HCT116 (cell line): ENCODE results near the gene GAB4. TPM values are rescaled to one million over a fixed set of nuclear protein-coding genes. Genes with fewer than 3 reads are reported as not detected.

Source experiments
- ATAC-seq: fragments of 200-7000 bp; cut with Tn5 transposase; 2 replicates; pipeline ENCODE4 v1.9.1; 2020; ENCODE audit warnings: mild to moderate bottlenecking, moderate library complexity
- BruUV-seq: library from RNA; stranded (reverse); fragments of 400-500 nt; replicated peaks from 2 replicates; lab custom pipeline; 2021; lab: Mats Ljungman, UMichigan
- CTCF ChIA-PET: fragments of 300-600 bp; sonication (Branson Sonifier 250); formaldehyde crosslinking; loops from one replicate; lab custom pipeline; 2021; ENCODE audit warnings: antibody characterized with exemption; lab: Charles Lee
- POLR2A ChIA-PET: fragments of 300-600, 350-600 bp; sonication (Branson Sonifier 250); formaldehyde crosslinking; loops from one replicate; lab custom pipeline; 2021; ENCODE audit warnings: antibody characterized with exemption; lab: Charles Lee
- RAD21 ChIA-PET, 2 experiments: fragments of 300-600 bp; sonication (Branson Sonifier 250); formaldehyde crosslinking; loops; one replicate each; lab custom pipeline; 2023; ENCODE audit warnings: low total read pairs in 2 of 2; ENCODE audit not compliant: uncharacterized antibody in 2 of 2, unreplicated experiment in 2 of 2, low non-redundant PET in 1 of 2; lab: Charles Lee
- DNase-seq: peaks from one replicate; pipeline ENCODE4 v3.0.0-alpha.2; 2010; ENCODE audit warnings: low read depth, low spot score
- H2AFZ ChIP-seq: fragments of 200-600 bp; shearing (Covaris generic), sonication (generic); 2 replicates; pipeline ENCODE4 v1.6.1; 2017; ENCODE audit warnings: low read depth, mixed run types, mixed read lengths, antibody characterized with exemption, low read length; ENCODE audit not compliant: poor library complexity, severe bottlenecking
- H3K27ac ChIP-seq: 2 replicates; pipeline ENCODE4 v1.5.1; 2012; ENCODE audit warnings: low read depth, low read length
- H3K27me3 ChIP-seq: fragments of 200-600 bp; sonication (generic); 2 replicates; pipeline ENCODE4 v1.6.1; 2016; ENCODE audit warnings: mixed run types, low read length, mixed read lengths; ENCODE audit not compliant: insufficient read depth
- H3K36me3 ChIP-seq, 2 experiments: fragments of 200-500 bp in 1 of 2; fragments of 200-600 bp in 1 of 2; sonication (Bioruptor generic) in 1 of 2; sonication (generic) in 1 of 2; 2 replicates each; pipeline versions ENCODE4 v1.5.1 to v1.6.1; 2014 to 2016; ENCODE audit warnings: low read length in 2 of 2, inconsistent platforms in 1 of 2, mixed read lengths in 1 of 2, mixed run types in 1 of 2; ENCODE audit not compliant: insufficient read depth in 2 of 2, control insufficient read depth in 1 of 2
- H3K4me1 ChIP-seq, 2 experiments: fragments of 200-600 bp in 1 of 2; sonication (generic) in 1 of 2; 2 replicates each; pipeline versions ENCODE4 v1.5.1 to v1.6.1; 2012 to 2017; ENCODE audit warnings: low read length in 2 of 2, inconsistent platforms in 1 of 2, mild to moderate bottlenecking in 1 of 2, mixed read lengths in 1 of 2, mixed run types in 1 of 2, moderate library complexity in 1 of 2; ENCODE audit not compliant: insufficient read depth in 2 of 2, control insufficient read depth in 1 of 2
- H3K4me2 ChIP-seq: fragments of 200-600 bp; sonication (generic); 2 replicates; pipeline ENCODE4 v1.6.1; 2017; ENCODE audit warnings: mixed run types, low read length, mixed read lengths
- H3K4me3 ChIP-seq, 2 experiments: fragments of 200-600 bp in 1 of 2; sonication (generic) in 1 of 2; replicated peaks in 1 of 2; 2 replicates each; pipeline ENCODE4 v1.5.1; 2011 to 2016; ENCODE audit warnings: low read length in 2 of 2, control low read depth in 1 of 2, low read depth in 1 of 2, mild to moderate bottlenecking in 1 of 2, mixed read lengths in 1 of 2, mixed run types in 1 of 2
- H3K79me2 ChIP-seq: fragments of 200-600 bp; sonication (generic); 2 replicates; pipeline ENCODE4 v1.6.1; 2017; ENCODE audit warnings: mild to moderate bottlenecking, mixed run types, low read length, moderate library complexity, mixed read lengths; ENCODE audit not compliant: insufficient read depth
- H3K9ac ChIP-seq: fragments of 200-600 bp; sonication (generic); 2 replicates; pipeline ENCODE4 v1.6.1; 2016; ENCODE audit warnings: low read length, mixed read lengths
- H3K9me2 ChIP-seq: fragments of 200-600 bp; sonication (generic), shearing (Covaris generic); 2 replicates; pipeline ENCODE4 v1.6.1; 2017; ENCODE audit warnings: mixed run types, mild to moderate bottlenecking, moderate library complexity; ENCODE audit not compliant: insufficient read depth
- H3K9me3 ChIP-seq, 2 experiments: fragments of 200-500 bp in 1 of 2; fragments of 200-600 bp in 1 of 2; sonication (Bioruptor generic) in 1 of 2; sonication (generic) in 1 of 2; 2 replicates each; pipeline ENCODE4 v1.6.1; 2014 to 2017; ENCODE audit warnings: low read length in 2 of 2, mixed read lengths in 2 of 2, inconsistent platforms in 1 of 2, low read depth in 1 of 2, mild to moderate bottlenecking in 1 of 2, mixed run types in 1 of 2, moderate library complexity in 1 of 2; ENCODE audit not compliant: control insufficient read depth in 1 of 2, insufficient read depth in 1 of 2
- H4K20me1 ChIP-seq: fragments of 200-600 bp; sonication (generic), shearing (Covaris generic); 2 replicates; pipeline ENCODE4 v1.6.1; 2017; ENCODE audit warnings: mixed run types, mild to moderate bottlenecking, moderate library complexity; ENCODE audit not compliant: insufficient read depth
- CBX3 ChIP-seq: IDR thresholded peaks from 2 replicates; pipeline ENCODE4 v1.6.1; 2012; ENCODE audit warnings: low read depth
- CEBPB ChIP-seq: IDR thresholded peaks from 2 replicates; pipeline ENCODE4 v1.6.1; 2012; ENCODE audit warnings: low read depth
- EGR1 ChIP-seq: IDR thresholded peaks from 2 replicates; pipeline ENCODE4 v1.6.1; 2012; ENCODE audit warnings: low read depth
- ELF1 ChIP-seq: IDR thresholded peaks from 2 replicates; pipeline ENCODE4 v1.6.1; 2012; ENCODE audit warnings: low read depth, borderline replicate concordance
- EZH2 ChIP-seq: fragments of 200-600 bp; sonication (generic); IDR thresholded peaks from 2 replicates; pipeline ENCODE4 v1.6.1; 2017; ENCODE audit warnings: antibody characterized with exemption, mixed run types
- FOSL1 ChIP-seq: IDR thresholded peaks from 2 replicates; pipeline ENCODE4 v1.6.1; 2012; ENCODE audit warnings: low read depth
- JUND ChIP-seq: IDR thresholded peaks from 2 replicates; pipeline ENCODE4 v1.6.1; 2012
- MAX ChIP-seq: IDR thresholded peaks from 2 replicates; pipeline ENCODE4 v1.6.1; 2012
- POLR2AphosphoS5 ChIP-seq: IDR thresholded peaks from 2 replicates; pipeline ENCODE4 v1.6.1; 2011; ENCODE audit warnings: mild to moderate bottlenecking, low read depth, low read length, moderate library complexity
- SIN3A ChIP-seq: IDR thresholded peaks from 2 replicates; pipeline ENCODE4 v1.6.1; 2012; ENCODE audit warnings: low read depth
- SRF ChIP-seq: IDR thresholded peaks from 2 replicates; pipeline ENCODE4 v1.6.1; 2012; ENCODE audit warnings: low read depth
- TCF7L2 ChIP-seq: IDR thresholded peaks from 2 replicates; pipeline ENCODE4 v1.7.0; 2011; ENCODE audit warnings: borderline replicate concordance, inconsistent platforms; ENCODE audit not compliant: insufficient read depth, insufficient read length; ENCODE audit errors: extremely low read depth
- YY1 ChIP-seq: IDR thresholded peaks from 2 replicates; pipeline ENCODE4 v1.6.1; 2011; ENCODE audit warnings: low read length, low read depth, moderate library complexity, mild to moderate bottlenecking; ENCODE audit not compliant: insufficient replicate concordance; ENCODE audit errors: extremely low read depth
- ZFX ChIP-seq: fragments of 450-650 bp; IDR thresholded peaks from 2 replicates; pipeline ENCODE4 v1.6.1; 2017
- ZNF274 ChIP-seq: fragments of 200-500 bp; sonication (Bioruptor generic); IDR thresholded peaks from 2 replicates; pipeline ENCODE4 v1.6.1; 2014; ENCODE audit warnings: mild to moderate bottlenecking, low read depth, low read length, inconsistent platforms
- intact Hi-C: fragments of 100-400 bp; cut with micrococcal nuclease; formaldehyde crosslinking; loops from 2 replicates; pipeline ENCODE4 v1.10.0; 2022
- total RNA-seq: library from RNA; stranded (reverse); gene quantifications from one replicate; pipeline ENCODE4 v1.2.1, GENCODE V29; 2021; ENCODE audit not compliant: unreplicated experiment
- TF ChIP-seq, protein P1 (sequence below): IDR thresholded peaks from 2 replicates; pipeline ENCODE4 v1.6.1; 2012
- TF ChIP-seq, protein P2 (sequence below): IDR thresholded peaks from 2 replicates; pipeline ENCODE4 v1.6.1; 2012; ENCODE audit warnings: low read depth

The GAB4 gene
- total RNA-seq, 1 experiment from 2014 or later, result not detected

DNA sequence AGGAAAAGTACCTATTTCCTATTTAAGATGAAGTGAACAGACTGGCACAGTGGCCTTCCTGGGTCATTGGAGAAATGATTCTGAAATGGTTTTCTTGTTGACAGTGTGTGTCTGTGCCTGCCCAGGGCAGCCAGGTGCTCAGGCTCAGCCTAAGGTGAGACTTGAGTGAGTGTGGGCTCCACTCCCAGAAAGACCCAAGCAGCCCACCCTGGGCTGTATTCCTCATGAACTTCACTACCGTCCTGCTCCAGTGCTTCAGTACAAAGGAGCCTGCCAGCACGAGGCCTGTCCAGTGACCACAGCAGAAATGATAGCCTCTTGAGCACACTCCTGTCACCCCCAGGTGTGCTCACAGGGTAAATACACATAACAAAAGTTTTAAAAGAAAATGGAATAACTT, 49.5 kb downstream of the GAB4 start:
- Histone ChIP-seq H3K9me2 (no peaks in the 10 kb centered on the region), H3K9ac (no peak overlapping the region), H3K9me3 (no peaks in the 10 kb centered on the region), H2AFZ (no peak overlapping the region), H4K20me1 (no peaks in the 10 kb centered on the region), H3K36me3 (no peaks in the 10 kb centered on the region), H3K27me3 (no peaks in the 10 kb centered on the region), H3K4me2 (no peak overlapping the region), H3K27ac (no peak overlapping the region), H3K79me2 (no peaks in the 10 kb centered on the region), H3K4me3 (no peak overlapping the region), H3K4me1 (peaks cover 2 to 4% of the 10 kb centered on the region in 2 experiments; a peak in 2 of 4 replicates)
- ATAC-seq (no peak), DNase-seq (no peak)
- intact Hi-C loops, result no loop called here
- no peak for TF ChIP-seq CEBPB
- TF ChIP-seq EGR1, result no peak
- no peak for TF ChIP-seq YY1
- no peak for TF ChIP-seq EZH2
- TF ChIP-seq, protein P1, sequence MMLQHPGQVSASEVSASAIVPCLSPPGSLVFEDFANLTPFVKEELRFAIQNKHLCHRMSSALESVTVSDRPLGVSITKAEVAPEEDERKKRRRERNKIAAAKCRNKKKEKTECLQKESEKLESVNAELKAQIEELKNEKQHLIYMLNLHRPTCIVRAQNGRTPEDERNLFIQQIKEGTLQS, result no peak
- TF ChIP-seq CBX3, result no peak
- no peak for TF ChIP-seq FOSL1
- TF ChIP-seq ZNF274, result no peak
- no peak for TF ChIP-seq TCF7L2
- TF ChIP-seq SRF, result no peak
- TF ChIP-seq ZFX, result no peak
- TF ChIP-seq SIN3A, result no peak
- TF ChIP-seq JUND, result no peak
- no peak for TF ChIP-seq MAX
- TF ChIP-seq ELF1, result no peak
- TF ChIP-seq, protein P2, sequence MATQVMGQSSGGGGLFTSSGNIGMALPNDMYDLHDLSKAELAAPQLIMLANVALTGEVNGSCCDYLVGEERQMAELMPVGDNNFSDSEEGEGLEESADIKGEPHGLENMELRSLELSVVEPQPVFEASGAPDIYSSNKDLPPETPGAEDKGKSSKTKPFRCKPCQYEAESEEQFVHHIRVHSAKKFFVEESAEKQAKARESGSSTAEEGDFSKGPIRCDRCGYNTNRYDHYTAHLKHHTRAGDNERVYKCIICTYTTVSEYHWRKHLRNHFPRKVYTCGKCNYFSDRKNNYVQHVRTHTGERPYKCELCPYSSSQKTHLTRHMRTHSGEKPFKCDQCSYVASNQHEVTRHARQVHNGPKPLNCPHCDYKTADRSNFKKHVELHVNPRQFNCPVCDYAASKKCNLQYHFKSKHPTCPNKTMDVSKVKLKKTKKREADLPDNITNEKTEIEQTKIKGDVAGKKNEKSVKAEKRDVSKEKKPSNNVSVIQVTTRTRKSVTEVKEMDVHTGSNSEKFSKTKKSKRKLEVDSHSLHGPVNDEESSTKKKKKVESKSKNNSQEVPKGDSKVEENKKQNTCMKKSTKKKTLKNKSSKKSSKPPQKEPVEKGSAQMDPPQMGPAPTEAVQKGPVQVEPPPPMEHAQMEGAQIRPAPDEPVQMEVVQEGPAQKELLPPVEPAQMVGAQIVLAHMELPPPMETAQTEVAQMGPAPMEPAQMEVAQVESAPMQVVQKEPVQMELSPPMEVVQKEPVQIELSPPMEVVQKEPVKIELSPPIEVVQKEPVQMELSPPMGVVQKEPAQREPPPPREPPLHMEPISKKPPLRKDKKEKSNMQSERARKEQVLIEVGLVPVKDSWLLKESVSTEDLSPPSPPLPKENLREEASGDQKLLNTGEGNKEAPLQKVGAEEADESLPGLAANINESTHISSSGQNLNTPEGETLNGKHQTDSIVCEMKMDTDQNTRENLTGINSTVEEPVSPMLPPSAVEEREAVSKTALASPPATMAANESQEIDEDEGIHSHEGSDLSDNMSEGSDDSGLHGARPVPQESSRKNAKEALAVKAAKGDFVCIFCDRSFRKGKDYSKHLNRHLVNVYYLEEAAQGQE, result no peak
- TF ChIP-seq POLR2AphosphoS5, result no peak
- ChIA-PET POLR2A (no interaction called here), RAD21 (no interaction called here), CTCF (interaction anchor here (0.6 kb wide), 1 partner anchor 99 kb away, joined by 3 read pairs; no protein-coding TSS in a partner anchor)
- no TSS peak for BruUV-seq
